Subcutaneous adipose tissue (tissue), 4 donors: ENCODE measurements around the gene KRTAP9-2. TPM values are rescaled to one million over a fixed set of nuclear protein-coding genes. Genes with fewer than 3 reads are reported as not detected.
"Not testable (repeated sequence)": the region's sequence is repeated elsewhere in the genome, so short reads cannot be mapped to it uniquely, and the experiment has no call there.

Experiments
- total RNA-seq, 4 donors: library from RNA; depleted of rRNA; stranded (reverse); fragments of >200 nt; gene quantifications; one replicate each; pipeline ENCODE4 v1.1.0, GENCODE V29; 2016
- TF ChIP-seq, protein P1 (sequence below): fragments of 450-650 bp; IDR thresholded peaks from one replicate; pipeline ENCODE4 v1.5.1; 2016; ENCODE audit warnings: low read depth, mild to moderate bottlenecking, control low read depth, antibody characterized with exemption, moderate library complexity

Gene KRTAP9-2, protein sequence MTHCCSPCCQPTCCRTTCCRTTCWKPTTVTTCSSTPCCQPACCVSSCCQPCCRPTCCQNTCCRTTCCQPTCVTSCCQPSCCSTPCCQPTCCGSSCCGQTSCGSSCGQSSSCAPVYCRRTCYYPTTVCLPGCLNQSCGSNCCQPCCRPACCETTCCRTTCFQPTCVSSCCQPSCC
- total RNA-seq = not detected

DNA sequence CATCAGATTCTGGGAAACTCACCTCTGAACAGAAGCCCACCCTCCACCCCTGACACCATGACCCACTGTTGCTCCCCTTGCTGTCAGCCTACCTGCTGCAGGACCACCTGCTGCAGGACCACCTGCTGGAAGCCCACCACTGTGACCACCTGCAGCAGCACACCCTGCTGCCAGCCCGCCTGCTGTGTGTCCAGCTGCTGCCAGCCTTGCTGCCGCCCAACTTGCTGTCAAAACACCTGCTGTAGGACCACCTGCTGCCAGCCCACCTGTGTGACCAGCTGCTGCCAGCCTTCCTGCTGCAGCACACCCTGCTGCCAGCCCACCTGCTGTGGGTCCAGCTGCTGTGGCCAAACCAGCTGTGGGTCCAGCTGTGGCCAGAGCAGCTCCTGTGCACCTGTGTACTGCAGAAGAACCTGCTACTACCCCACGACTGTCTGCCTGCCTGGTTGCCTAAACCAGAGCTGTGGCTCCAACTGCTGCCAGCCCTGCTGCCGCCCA, at the start of gene KRTAP9-2:
KRTAP9-2 (plus strand) TSS at position 51 of the 498 bp plus-strand sequence; CDS start at position 58, 7 bp downstream.
- TF ChIP-seq, protein P1, sequence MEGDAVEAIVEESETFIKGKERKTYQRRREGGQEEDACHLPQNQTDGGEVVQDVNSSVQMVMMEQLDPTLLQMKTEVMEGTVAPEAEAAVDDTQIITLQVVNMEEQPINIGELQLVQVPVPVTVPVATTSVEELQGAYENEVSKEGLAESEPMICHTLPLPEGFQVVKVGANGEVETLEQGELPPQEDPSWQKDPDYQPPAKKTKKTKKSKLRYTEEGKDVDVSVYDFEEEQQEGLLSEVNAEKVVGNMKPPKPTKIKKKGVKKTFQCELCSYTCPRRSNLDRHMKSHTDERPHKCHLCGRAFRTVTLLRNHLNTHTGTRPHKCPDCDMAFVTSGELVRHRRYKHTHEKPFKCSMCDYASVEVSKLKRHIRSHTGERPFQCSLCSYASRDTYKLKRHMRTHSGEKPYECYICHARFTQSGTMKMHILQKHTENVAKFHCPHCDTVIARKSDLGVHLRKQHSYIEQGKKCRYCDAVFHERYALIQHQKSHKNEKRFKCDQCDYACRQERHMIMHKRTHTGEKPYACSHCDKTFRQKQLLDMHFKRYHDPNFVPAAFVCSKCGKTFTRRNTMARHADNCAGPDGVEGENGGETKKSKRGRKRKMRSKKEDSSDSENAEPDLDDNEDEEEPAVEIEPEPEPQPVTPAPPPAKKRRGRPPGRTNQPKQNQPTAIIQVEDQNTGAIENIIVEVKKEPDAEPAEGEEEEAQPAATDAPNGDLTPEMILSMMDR = not testable (repeated sequence)

DNA sequence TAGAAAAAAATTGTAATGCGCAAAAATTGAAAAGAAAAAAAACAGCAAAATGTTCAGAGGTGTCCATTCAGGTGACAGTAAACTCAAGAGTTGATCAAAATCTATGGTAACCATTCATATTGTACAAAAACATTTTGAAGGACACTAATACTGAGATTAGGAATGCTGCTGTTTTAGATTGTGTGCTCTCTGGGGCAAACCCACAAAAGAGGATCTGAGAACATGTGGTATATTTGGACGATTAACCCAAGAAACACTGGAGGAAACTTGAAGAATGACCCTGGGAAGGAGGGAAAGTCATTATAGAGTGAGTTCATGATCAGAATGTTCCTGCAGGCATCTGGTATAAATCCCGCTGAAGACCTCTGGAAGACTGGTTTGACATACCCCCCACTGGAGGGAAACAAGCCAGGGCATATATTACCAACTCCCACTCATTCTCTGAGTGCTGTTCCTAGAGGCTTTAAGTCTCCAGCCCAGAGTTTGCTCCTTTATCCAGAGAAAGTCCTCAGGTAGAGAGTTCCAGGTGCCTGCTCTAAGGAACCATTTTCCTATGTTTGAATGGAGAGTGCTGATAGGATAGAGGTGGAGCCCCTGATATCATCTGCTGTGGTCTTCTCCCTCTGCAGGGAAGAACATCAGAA, 49.6 kb upstream of the KRTAP9-2 start:
- TF ChIP-seq, protein P1 = no peak

DNA sequence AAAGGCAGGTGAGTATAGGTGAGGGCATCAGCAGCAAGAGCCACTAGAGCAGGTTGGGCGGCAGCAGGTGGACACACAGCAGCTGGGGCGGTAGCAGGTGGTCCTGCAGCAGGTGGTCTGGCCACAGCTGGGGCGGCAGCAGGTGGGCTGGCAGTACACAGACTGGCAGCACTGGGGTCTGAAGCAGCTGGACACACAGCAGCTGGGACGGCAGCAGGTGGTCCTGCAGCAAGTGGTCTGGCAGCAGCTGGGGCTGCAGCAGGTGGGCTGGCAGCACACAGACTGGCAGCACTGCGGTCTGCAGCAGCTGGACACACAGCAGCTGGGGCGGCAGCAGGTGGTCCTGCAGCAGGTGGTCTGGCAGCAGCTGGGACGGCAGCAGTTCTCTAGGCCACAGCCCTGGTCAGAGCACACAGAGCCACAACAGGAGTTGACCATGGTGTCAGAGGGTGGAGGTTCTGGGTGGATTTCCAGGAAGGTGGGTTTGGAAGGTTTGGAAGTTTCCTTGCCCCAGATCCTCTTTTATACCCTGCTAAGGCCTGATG, 48.6 kb upstream of the KRTAP9-2 start, which contains the start of gene KRTAP4-2:
KRTAP4-2 (minus strand) TSS at position 495 of the 545 bp plus-strand sequence; CDS start at position 438, 57 bp downstream.
- TF ChIP-seq, protein P1 = no peak

DNA sequence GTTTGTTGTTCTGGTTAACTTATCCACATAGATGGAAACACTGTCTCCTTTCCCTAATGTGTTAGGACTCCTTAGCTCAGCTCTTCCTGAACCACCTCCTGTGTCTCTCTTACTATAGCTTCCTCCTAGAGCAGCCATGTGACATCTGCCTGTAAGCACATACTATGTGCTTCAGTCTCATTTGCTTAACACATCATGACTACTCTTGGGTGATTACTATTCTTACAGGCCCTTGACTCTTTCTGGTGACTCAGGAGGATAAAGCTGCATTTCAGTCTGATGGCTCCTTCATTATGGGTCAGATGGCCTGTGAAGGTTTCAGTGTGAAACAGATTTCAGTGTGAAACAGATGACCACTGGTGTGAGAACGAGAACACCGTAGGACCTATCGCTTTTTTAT, 48.1 kb upstream of the KRTAP9-2 start:
- TF ChIP-seq, protein P1 = no peak

DNA sequence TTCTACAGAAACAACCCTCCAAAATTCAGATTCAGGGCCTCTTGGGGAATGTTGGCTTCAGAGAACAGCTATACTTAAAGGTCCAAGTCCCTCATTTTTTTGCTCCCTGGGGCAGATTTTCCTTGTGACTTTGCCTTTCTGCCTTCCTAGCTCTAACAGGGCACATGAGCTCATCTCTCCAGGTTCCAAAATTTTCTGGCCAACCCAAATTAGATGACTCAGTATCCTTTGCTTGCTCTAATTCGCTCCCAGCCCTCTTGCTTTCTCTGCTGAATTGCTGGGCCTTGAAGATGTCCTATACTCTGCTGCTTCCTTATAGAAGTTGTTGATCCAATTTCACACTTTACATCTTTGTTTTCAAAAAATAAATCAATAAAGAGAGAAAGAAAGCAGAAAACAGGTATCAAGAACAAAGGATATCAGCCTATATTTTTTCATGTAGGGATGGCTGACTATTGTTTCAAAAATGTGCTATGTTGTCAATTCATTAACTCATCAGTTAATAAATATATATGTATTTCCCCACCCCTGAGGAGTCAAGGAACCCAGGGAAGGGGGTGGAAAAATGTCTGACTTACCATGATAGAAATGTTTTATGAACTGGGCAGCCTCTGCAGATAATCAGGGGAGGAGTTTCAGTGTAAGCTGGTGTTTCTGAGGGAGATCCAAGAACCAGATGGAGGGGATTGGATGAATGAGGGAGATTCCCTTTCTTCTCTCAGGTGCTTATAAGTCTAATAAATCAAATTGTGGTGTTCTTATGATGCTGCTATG, 47.4 kb upstream of the KRTAP9-2 start:
- TF ChIP-seq, protein P1 = no peak

DNA sequence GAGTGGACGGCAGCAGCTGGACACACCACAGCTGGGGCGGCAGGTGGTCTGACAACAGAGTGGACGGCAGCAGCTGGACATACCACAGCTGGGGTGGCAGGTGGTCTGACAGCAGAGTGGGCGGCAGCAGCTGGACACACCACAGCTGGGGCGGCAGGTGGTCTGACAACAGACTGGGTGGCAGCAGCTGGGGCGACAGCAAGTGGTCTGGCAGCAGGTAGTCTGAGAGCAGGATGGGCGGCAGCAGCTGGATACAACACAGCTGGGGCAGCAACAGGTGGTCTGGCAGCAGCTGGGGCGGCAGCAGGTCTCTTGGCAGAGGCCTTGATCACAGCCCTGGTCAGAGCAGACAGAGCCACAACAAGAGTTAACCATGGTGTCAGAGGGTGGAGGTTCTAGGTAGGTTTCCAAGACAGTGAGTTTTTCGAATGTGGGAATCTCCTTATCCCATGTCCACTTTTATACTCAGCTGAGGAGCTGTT, 41.9 kb upstream of the KRTAP9-2 start, which contains the start of gene KRTAP4-1:
KRTAP4-1 (minus strand) TSS at position 432 of the 482 bp plus-strand sequence; CDS start at position 375, 57 bp downstream.
- TF ChIP-seq, protein P1 = no peak

DNA sequence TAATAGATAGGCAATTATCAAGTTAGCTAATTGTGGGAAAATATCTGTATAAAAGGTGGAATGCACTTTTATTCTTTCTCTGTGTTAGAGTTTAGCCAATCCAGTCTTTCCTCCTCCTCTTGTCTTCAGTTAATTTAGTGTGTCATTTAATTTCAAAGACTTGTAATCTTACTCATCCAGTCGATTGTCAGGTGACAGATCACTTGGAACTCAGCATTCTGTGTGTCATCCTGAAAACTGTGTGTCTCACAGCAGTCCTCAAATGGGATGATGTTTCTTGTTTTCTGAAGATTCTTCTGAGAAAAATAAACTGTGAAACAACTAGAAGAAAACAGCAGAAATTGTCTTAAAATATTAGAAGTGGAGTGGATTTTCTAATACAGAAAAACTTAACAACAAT, 41.4 kb upstream of the KRTAP9-2 start:
- TF ChIP-seq, protein P1 = no peak
